Measurements from ENCODE around the gene HEMK1.

The HEMK1 gene

GRCh38 chr3:50549226-50549625 lies 20.1 kb upstream of the HEMK1 start:
- no peak for DNase-seq

- DNase-seq: peak; percentile 64
These were observed 19.1 kb upstream of the HEMK1 start for GRCh38 chr3:50550079-50550736.

GRCh38 chr3:50551054-50551659 lies 18.2 kb upstream of the HEMK1 start:
- no peak for DNase-seq

GRCh38 chr3:50551681-50552435 lies 17.5 kb upstream of the HEMK1 start:
- no peak for DNase-seq

- DNase-seq: no peak
These were observed 16.7 kb upstream of the HEMK1 start for GRCh38 chr3:50552598-50552997.

GRCh38 chr3:50554553-50554952 lies 14.8 kb upstream of the HEMK1 start:
- peak; percentile 11 for DNase-seq

GRCh38 chr3:50557106-50557505 lies 12.2 kb upstream of the HEMK1 start:
- DNase-seq: no peak

GRCh38 chr3:50557915-50558314 lies 11.4 kb upstream of the HEMK1 start:
- no peak for DNase-seq

GRCh38 chr3:50559702-50560101 lies 9.6 kb upstream of the HEMK1 start:
- no peak for DNase-seq

GRCh38 chr3:50562861-50563260 lies 6.5 kb upstream of the HEMK1 start:
- peak; percentile 40 for DNase-seq

GRCh38 chr3:50563867-50564266 lies 5.5 kb upstream of the HEMK1 start:
- DNase-seq: no peak

- DNase-seq: no peak
These were observed 5.0 kb upstream of the HEMK1 start for GRCh38 chr3:50564321-50564720.

GRCh38 chr3:50567011-50567385 lies 2.3 kb upstream of the HEMK1 start:
- no peak for DNase-seq

GRCh38 chr3:50567386-50568167 lies 1.7 kb upstream of the HEMK1 start, which contains the start of gene C3orf18:
Gene C3orf18 (minus strand): TSS chr3:50567747. CDS start chr3:50565699, 2,048 bp downstream.
- DNase-seq: peak; percentile 94

GRCh38 chr3:50570508-50571279 lies 1.4 kb downstream of the HEMK1 start:
- no peak for DNase-seq

- DNase-seq: no peak
These were observed 2.2 kb downstream of the HEMK1 start for GRCh38 chr3:50571486-50571885.

GRCh38 chr3:50572158-50572557 lies 2.8 kb downstream of the HEMK1 start:
- DNase-seq: peak; percentile 87

GRCh38 chr3:50572801-50573371 lies 3.6 kb downstream of the HEMK1 start:
- DNase-seq: no peak

- no peak for DNase-seq
These were observed 4.5 kb downstream of the HEMK1 start for GRCh38 chr3:50573566-50574443.

- no peak for DNase-seq
These were observed 5.1 kb downstream of the HEMK1 start for GRCh38 chr3:50574444-50574831.

GRCh38 chr3:50575372-50575771 lies 6.0 kb downstream of the HEMK1 start:
- no peak for DNase-seq

Data from suppressor macrophage treated with lipopolysaccharide for 4 hours (primary cell).